Right lobe of liver (tissue), 4 donors: ENCODE results near the gene TMSB10.
A peak's percentile ranks its signal among the peaks of the same experiment; 100 is the strongest.

Experiments
- POLR2A ChIP-seq: fragments of 450-650 bp; IDR thresholded peaks from one replicate; pipeline ENCODE4 v1.6.1; 2017; ENCODE audit warnings: antibody characterized with exemption, mild to moderate bottlenecking
- TF ChIP-seq, protein P1 (sequence below), 4 donors: fragments of 200-600 bp in 3 of 4; fragments of 450-650 bp in 1 of 4; IDR thresholded peaks; one replicate each; pipeline versions ENCODE4 v1.5.1 to v1.8.0; 2016 to 2022; ENCODE audit warnings: antibody characterized with exemption in 4 of 4, mild to moderate bottlenecking in 2 of 4
- donor health status: DM: no; HTN: no; CAD: no.
- donor health status: DM: no; HTN: no; CAD: no.
- donor health status: DM: no; HTN: yes; CAD: no.

DNA sequence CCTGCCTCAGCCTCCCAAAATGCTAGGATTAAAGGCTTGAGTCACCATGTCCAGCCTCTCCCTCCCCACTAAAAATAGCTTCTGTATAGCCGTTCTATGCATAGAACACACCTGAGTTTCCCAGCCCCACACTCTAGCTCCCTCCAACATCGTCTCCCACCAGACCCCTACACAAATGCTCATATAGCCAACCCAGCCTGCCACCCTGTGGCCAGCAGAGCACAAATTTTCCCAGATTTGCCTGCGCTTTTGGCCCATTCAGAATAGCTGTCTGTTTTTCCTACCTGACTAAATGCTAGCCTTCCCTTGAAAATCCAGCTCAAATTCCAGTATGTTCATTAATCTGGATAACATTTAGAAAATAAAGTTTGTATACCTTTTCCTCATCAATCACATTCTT is 47.3 kb upstream of the TMSB10 start:
- TF ChIP-seq, protein P1, sequence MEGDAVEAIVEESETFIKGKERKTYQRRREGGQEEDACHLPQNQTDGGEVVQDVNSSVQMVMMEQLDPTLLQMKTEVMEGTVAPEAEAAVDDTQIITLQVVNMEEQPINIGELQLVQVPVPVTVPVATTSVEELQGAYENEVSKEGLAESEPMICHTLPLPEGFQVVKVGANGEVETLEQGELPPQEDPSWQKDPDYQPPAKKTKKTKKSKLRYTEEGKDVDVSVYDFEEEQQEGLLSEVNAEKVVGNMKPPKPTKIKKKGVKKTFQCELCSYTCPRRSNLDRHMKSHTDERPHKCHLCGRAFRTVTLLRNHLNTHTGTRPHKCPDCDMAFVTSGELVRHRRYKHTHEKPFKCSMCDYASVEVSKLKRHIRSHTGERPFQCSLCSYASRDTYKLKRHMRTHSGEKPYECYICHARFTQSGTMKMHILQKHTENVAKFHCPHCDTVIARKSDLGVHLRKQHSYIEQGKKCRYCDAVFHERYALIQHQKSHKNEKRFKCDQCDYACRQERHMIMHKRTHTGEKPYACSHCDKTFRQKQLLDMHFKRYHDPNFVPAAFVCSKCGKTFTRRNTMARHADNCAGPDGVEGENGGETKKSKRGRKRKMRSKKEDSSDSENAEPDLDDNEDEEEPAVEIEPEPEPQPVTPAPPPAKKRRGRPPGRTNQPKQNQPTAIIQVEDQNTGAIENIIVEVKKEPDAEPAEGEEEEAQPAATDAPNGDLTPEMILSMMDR (IDR thresholded peaks at IDR 0.05) = peak in 3 of 4 donors; percentile 17 to 29 (median 20)
- no peak for TF ChIP-seq POLR2A
